Bronchial epithelial cell (primary cell): ENCODE results near the gene IFIT1B. TPM values are rescaled to one million over a fixed set of nuclear protein-coding genes. Genes with fewer than 3 reads are reported as not detected.

ENCODE experiments used
- DNase-seq: peaks from one replicate; pipeline ENCODE4 v3.0.0-alpha.2; 2010; ENCODE audit warnings: low read depth
- FAIRE-seq: peaks from 2 replicates; lab custom pipeline; 2011; peaks lifted over from hg19 to GRCh38; lab: Jason Lieb, UNC
- H3K27me3 ChIP-seq: 2 replicates; pipeline ENCODE4 v1.5.1; 2011; ENCODE audit warnings: low read length; ENCODE audit not compliant: control insufficient read depth, insufficient read depth
- H3K36me3 ChIP-seq: 2 replicates; pipeline ENCODE4 v1.5.1; 2011; ENCODE audit warnings: low read length; ENCODE audit not compliant: control insufficient read depth, insufficient read depth
- H3K4me3 ChIP-seq: 2 replicates; pipeline ENCODE4 v1.5.1; 2011; ENCODE audit warnings: mild to moderate bottlenecking, low read depth, low read length, control low read depth
- CTCF ChIP-seq: IDR thresholded peaks from 2 replicates; pipeline ENCODE4 v1.5.1; 2011; ENCODE audit warnings: mild to moderate bottlenecking, moderate library complexity, low read length, control low read depth, inconsistent platforms; ENCODE audit not compliant: insufficient read depth, severe bottlenecking
- total RNA-seq: library from RNA; depleted of rRNA; stranded (reverse); fragments of >200 nt; gene quantifications from 2 replicates; pipeline ENCODE4 v1.2.1, GENCODE V29; 2014

Gene IFIT1B
- total RNA-seq, 1 donor from 2014 or later, result not detected

GRCh38 chr10:89421018-89421476 is 43.2 kb downstream of the IFIT1B start:
- peak; percentile 82 for DNase-seq
- Histone ChIP-seq H3K27me3 (no peaks in the 10 kb centered on the region), H3K4me3 (no peak overlapping the region), H3K36me3 (no peaks in the 10 kb centered on the region)
- TF ChIP-seq CTCF, result no peak
- peak; percentile 82 for FAIRE-seq

- no peak for TF ChIP-seq CTCF
- Histone ChIP-seq H3K27me3 (no peaks in the 10 kb centered on the region), H3K4me3 (no peak overlapping the region), H3K36me3 (no peaks in the 10 kb centered on the region)
- no peak for DNase-seq
- FAIRE-seq, result no peak
These were observed 47.1 kb downstream of the IFIT1B start for GRCh38 chr10:89425000-89425399.

- peak; percentile 60 for DNase-seq
- no peaks in the 10 kb centered on the region for H3K36me3 ChIP-seq
- no peaks in the 10 kb centered on the region for H3K27me3 ChIP-seq
- FAIRE-seq, result peak; percentile 36
- no peak overlapping the region for H3K4me3 ChIP-seq
- TF ChIP-seq CTCF, result peak; percentile 61
These were observed 48.5 kb downstream of the IFIT1B start for GRCh38 chr10:89426230-89426868.

- Histone ChIP-seq H3K4me3 (no peak overlapping the region), H3K27me3 (no peaks in the 10 kb centered on the region), H3K36me3 (no peaks in the 10 kb centered on the region)
- FAIRE-seq, result no peak
- TF ChIP-seq CTCF, result no peak
- peak; percentile 71 for DNase-seq
These were observed 49.8 kb downstream of the IFIT1B start for GRCh38 chr10:89427629-89428028.

GRCh38 chr10:89428877-89429276 is 51.0 kb downstream of the IFIT1B start:
- DNase-seq, result no peak
- TF ChIP-seq CTCF, result no peak
- FAIRE-seq, result no peak
- H3K36me3 ChIP-seq, result no peaks in the 10 kb centered on the region
- H3K27me3 ChIP-seq, result no peaks in the 10 kb centered on the region
- H3K4me3 ChIP-seq, result no peak overlapping the region

GRCh38 chr10:89431977-89432376 is 54.1 kb downstream of the IFIT1B start:
- no peaks in the 10 kb centered on the region for H3K36me3 ChIP-seq
- TF ChIP-seq CTCF, result no peak
- H3K27me3 ChIP-seq, result no peaks in the 10 kb centered on the region
- FAIRE-seq (no peak), DNase-seq (peak; percentile 84)
- H3K4me3 ChIP-seq, result no peak overlapping the region
